GM21717 (cell line): ENCODE data around the gene B3GNT2.
"Not testable (repeated sequence)": the region's sequence is repeated elsewhere in the genome, so short reads cannot be mapped to it uniquely, and the experiment has no call there.

ENCODE experiments used
- ATAC-seq: cut with Tn5 transposase; IDR thresholded peaks from one replicate; pipeline ENCODE4 v1.9.1; 2021; ENCODE audit warnings: mild to moderate bottlenecking, moderate library complexity; ENCODE audit not compliant: unreplicated experiment

Gene B3GNT2

GRCh38 chr2:62184512-62185230 lies 11.2 kb upstream of the B3GNT2 start:
- ATAC-seq: no peak

- no peak for ATAC-seq
Observed at GRCh38 chr2:62185475-62186155, 10.3 kb upstream of the B3GNT2 start.

- no peak for ATAC-seq
Observed at GRCh38 chr2:62186156-62186905, 9.6 kb upstream of the B3GNT2 start.

GRCh38 chr2:62187246-62187645 lies 8.7 kb upstream of the B3GNT2 start:
- no peak for ATAC-seq

GRCh38 chr2:62188416-62188815 lies 7.5 kb upstream of the B3GNT2 start:
- ATAC-seq: no peak

- ATAC-seq: no peak
Observed at GRCh38 chr2:62189196-62189595, 6.7 kb upstream of the B3GNT2 start.

DNA sequence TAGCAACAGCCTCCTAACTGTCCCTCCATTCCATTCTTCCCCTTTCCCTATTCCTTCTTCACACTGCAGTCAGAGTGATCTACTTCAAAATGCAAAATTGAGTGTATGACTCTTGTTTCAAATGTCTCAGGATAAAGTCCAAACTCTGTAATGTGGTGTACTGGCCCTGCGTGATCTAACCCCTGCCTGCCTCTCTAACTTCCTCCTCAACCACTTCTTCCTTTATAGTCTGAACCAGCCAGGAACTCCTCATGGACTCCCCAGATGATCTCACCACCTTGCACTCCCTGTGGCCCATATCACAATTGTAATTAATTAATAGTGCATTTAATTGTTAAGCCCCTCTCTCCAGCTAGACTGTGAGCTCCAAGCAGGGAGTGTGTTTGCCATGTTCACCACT lies 3.1 kb upstream of the B3GNT2 start:
- no peak for ATAC-seq

DNA sequence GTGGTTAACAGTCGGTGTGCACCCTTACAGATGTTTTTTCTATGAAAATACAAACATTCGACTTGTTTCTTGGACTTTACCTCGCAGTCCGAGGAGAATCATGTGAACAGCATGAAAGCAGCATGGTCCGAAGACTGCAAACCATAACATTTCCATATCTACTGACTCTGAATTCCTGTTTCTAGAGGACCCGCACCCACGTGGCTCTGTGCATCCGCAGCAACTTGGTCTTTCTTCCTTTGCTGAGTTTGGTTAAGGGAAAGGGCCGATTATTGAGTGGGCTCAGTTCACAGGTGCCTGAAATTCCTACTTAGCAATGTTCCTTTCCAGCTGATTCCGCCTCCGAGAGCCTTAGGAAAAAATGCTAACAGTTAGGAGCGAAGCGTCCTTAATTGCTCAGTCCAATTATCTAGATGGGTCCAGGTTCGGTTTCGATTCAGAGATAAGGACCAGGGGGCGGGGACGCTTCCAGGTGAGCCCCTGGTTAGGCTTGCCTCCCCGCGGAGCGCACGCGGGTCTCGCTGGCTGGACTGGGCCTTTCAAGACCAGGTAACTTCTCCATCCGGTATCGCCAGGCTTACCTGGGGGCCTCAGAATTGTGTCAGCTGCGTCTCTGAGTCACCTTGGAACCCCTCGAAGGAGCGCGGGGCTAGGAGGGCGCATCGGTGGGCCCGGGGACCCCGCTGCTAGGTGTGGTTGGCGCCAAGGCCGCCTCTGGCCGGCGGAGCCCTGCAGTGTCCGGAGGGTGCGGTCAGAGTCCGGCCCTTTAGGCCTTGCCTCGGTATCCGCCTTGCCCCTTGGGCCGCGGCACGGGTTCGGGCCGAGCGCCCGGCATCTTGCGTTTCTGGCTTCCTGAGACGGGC lies 1.1 kb upstream of the B3GNT2 start:
- ATAC-seq: no peak

- peak; percentile 14 for ATAC-seq
Observed at GRCh38 chr2:62196278-62196901, 475 bp downstream of the B3GNT2 start.

DNA sequence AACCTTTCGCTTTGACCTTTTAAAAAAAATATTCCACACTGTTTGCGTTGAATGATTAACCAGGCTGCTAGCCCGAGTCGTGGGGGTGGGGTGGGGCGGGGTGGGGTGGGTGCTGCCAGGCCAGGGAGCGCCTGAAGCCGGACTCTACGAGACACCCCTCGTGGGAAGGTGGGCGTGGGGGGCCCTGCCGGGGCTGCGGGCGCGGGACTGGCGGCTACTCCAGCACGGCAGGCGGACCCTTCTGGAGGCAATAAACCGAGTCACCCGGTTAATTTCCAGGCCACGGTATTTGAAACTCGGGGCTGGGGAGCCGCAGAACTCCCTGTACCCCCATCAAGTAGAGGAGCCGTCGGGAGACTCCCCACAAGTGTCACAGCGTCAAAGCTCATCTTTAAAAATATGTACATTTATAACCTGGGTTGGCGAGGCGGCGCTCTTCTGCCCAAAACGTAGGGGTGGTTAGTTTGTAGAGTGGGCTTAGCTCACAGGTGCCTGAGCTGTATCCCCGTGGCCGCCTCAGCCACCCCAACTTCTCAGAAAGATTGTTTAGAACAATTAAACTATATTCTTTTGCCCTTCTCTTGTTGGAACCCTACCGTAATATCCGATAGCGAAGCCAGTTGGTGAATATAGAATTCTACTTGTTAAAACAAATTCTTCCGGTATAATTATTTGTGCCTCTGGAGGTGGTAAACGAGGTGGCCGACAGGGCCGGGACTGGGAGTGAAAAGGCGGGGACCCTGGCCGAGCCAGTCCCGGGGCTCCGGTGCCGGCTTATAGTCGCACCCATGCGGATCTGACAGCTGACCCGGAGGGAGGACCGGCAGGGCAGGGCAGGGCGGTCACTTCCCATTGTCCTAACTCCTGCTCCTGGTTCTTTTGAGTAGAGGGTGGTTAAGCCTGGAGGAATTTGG lies 1.4 kb downstream of the B3GNT2 start:
- no peak for ATAC-seq

DNA sequence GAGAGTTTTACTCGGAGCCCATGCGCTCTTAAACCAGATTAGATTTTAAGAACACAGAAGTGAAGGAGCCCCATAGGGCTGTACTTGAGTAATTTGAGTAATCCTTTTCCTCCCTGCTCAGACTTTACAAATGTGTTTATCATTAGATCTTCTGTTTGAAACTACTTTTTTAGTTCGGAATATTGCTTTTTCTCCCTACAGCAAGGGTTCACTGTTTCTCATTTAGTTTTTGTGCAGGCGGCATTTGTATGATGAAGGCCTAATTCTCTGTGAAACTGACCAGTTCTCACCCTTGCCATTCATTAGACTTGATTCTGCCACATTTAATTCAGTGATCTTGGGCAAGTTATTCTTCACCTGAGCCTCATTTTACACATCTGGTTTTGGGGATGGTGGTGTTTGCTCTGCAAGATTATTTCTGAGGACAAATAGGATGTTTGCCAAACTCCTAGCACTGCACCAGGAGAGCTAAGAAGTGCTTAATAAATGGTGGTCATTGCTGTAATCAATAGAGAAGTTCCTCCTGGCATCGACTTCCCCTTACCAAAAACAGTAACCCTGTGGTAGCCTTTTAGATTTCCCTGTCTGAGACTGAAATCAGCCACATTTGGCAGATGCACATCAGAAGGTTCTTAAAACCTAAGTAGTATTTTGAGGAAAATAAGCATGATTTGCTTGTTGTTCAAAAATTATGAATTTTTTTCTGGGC lies 2.2 kb downstream of the B3GNT2 start:
- no peak for ATAC-seq

DNA sequence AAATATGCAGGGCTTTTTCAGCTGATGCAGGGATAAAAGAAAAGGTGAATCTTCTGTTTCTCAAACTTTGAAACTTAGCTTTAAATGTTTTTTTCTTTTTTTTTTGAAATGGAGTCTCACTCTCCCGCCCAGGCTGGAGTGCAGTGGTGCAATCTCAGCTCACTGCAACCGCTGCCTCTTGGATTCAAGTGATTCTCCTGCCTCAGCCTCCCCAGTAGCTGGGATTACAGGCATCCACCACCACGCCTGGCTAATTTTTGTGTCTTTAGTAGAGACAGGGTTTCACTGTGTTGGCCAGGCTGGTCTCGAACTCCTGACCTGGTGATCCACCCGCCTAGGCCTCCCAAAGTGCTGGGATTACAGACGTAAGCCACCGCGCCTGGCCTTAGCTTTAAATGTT lies 2.9 kb downstream of the B3GNT2 start:
- ATAC-seq: not testable (repeated sequence)

DNA sequence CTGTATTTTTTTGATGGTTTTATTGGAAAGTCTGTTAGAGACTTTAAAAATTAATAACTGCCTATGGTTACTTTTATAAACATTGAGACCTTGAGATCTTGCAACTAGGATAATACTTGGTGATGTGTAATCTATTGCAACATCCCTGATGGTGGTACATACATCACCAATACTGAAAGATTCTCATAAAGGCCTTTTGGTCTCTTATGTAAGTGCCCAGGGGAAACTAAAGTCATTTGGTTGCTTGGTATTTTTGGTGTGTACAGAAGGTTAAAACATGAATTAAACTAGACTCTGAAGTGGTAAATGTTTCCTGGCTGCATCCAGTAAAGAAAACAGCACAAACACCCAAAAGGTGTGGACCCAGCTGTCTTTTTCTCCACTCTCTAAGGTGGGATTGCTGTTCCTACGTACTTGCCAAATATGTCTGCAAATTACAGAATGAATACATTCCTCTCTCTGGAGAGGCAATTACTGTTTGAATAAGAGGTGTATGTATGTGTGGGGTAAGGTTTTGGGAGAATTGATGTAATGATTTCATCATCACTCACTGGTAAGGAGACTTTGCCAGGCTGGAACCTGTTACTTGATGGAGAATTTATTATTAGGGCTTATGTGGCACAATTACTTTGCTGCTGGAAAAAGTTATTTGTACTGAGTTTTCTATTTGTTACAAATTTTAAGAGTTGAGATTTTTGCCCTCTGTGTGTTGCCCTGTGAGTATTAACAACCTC lies 3.6 kb downstream of the B3GNT2 start:
- ATAC-seq: no peak

- ATAC-seq: no peak
Observed at GRCh38 chr2:62200291-62200841, 4.5 kb downstream of the B3GNT2 start.

DNA sequence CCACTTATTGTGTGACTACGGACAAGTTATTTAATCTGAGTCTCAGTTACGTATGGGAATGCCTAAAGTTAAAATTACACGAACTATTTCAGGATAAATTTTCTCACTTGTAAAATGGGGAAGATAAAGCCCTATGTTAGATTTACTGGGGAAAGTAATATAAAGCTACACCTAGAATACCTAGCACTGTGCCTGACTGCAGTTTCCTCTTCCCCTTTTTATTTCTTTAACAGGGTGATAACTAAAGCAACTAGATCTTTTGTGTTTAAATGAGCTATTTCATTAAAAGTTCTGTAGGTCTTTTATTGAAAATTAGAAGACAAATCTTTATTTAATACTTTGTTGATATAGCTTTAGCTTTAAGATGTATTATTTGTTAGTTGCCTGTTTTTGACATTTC lies 5.0 kb downstream of the B3GNT2 start:
- no peak for ATAC-seq

DNA sequence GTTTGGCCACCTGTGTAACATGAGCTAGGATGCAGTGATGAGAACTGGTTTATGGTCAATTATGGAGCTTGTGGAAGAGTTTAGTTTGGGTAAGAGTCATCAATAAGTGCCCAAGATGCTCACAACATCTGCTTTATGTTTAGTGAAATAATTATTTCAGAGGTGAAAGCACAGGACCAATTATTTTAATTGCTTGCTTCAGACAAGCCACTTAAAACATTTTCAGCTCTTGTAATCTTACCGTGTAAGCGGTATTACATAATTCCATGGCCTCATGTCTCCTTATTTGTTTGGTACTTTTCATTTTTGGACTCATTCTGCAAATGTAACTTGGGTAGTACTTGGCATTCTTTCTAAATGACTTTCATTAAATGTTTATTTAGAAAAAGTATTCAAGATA lies 5.4 kb downstream of the B3GNT2 start:
- no peak for ATAC-seq

DNA sequence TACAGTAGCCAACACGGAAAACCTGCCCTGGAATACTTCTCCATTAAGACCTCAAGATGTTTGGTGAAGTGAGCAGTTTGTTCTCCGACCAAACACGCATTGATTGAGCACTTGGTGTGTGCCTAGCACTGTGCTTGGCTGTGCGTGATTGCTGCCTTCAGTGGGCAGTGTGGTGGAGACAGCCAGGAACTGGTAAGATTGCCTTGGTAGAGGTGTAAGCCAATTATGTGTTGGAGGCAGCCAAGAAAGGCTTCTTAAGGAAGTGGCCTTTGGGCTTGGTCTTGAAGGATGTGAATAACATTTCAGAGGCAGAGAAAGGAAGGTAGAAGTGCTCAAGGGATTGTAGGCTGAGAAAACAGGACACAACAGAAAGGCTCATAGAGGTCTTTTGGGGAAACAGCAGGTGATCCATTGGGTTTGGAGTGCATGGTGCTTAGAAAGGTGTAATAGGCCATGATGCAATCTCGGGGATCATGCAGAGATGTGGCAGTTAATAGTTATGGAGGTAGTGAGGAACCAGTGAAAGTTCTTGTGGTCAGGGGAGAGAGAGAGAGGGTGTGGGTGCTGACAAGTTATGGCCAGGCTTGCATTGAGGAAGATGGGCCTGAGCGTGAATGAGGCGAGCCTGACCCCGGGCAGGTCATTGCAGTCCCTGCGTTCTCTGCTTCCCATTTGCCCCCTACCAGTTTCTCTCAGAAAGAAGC lies 6.3 kb downstream of the B3GNT2 start:
- no peak for ATAC-seq
